WERI-Rb-1 (cell line): ENCODE data around the gene MARCHF2.

Source experiments
- DNase-seq: peaks from one replicate; pipeline ENCODE4 v3.0.0-alpha.2; 2020
- H3K27ac ChIP-seq: fragments of 250-450 bp; sonication (Bioruptor Pico); 2 replicates; pipeline ENCODE4 v1.5.1; 2020; ENCODE audit warnings: mild to moderate bottlenecking, moderate library complexity
- H3K27me3 ChIP-seq: fragments of 250-450 bp; sonication (Bioruptor Pico); 2 replicates; pipeline ENCODE4 v1.5.1; 2021; ENCODE audit warnings: mild to moderate bottlenecking, low read depth, moderate library complexity; ENCODE audit not compliant: insufficient read depth, severe bottlenecking
- H3K36me3 ChIP-seq: fragments of 250-450 bp; sonication (Bioruptor Pico); 2 replicates; pipeline ENCODE4 v1.5.1; 2020; ENCODE audit warnings: mild to moderate bottlenecking, moderate library complexity
- H3K4me3 ChIP-seq: 2 replicates; pipeline ENCODE4 v1.5.1; 2011; ENCODE audit warnings: low read depth, mild to moderate bottlenecking, control low read depth, low read length
- H3K9me3 ChIP-seq: fragments of 250-450 bp; sonication (Bioruptor Pico); 2 replicates; pipeline ENCODE4 v1.5.1; 2021; ENCODE audit warnings: mild to moderate bottlenecking, moderate library complexity; ENCODE audit not compliant: severe bottlenecking
- CTCF ChIP-seq: IDR thresholded peaks from 2 replicates; pipeline ENCODE4 v1.5.1; 2011; ENCODE audit warnings: low read depth, mild to moderate bottlenecking, control low read depth, inconsistent platforms, low read length

Gene MARCHF2

DNA sequence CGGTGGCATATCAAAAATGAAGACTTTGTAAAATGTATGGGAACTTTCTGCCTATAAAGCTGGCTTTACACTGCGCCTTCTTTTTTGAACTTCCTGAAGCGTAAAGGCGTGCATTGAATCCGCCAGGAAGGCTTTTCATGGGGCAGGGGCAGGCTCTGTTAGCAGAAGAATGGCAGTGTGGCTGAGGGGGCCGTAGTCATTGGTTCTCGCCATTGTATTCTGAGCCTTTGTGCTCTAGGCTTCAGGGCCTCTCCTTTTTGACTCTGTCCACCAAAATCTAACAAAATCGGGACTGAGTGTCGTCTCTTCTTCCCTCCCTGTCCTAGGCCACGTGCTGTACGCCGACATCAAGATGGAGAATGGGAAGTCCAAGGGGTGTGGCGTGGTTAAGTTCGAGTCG, 75.3 kb downstream of the MARCHF2 start:
- H3K27ac ChIP-seq, result no peak overlapping the region
- DNase-seq, result no peak
- TF ChIP-seq CTCF, result no peak
- H3K27me3 ChIP-seq, result no peaks in the 10 kb centered on the region
- no peak overlapping the region for H3K4me3 ChIP-seq
- H3K9me3 ChIP-seq, result no peaks in the 10 kb centered on the region
- H3K36me3 ChIP-seq, result peaks cover 70% of the 10 kb centered on the region
